HEK293T (cell line): ENCODE measurements around the gene ATF5.

ENCODE experiments used
- BHLHE40 ChIP-seq: fragments of 450-650 bp; IDR thresholded peaks from 2 replicates; pipeline ENCODE4 v1.6.1; 2016; ENCODE audit warnings: mild to moderate bottlenecking, moderate library complexity, borderline replicate concordance
- CTBP1 ChIP-seq: fragments of 450-650 bp; IDR thresholded peaks from 2 replicates; pipeline ENCODE4 v1.6.1; 2016; ENCODE audit warnings: borderline replicate concordance
- FOXA1 ChIP-seq: fragments of 450-650 bp; IDR thresholded peaks from 2 replicates; pipeline ENCODE4 v1.6.1; 2016; ENCODE audit warnings: mild to moderate bottlenecking
- FOXK2 ChIP-seq: fragments of 450-650 bp; IDR thresholded peaks from 2 replicates; pipeline ENCODE4 v1.6.1; 2016; ENCODE audit warnings: mild to moderate bottlenecking
- FOXM1 ChIP-seq: fragments of 450-650 bp; IDR thresholded peaks from 2 replicates; pipeline ENCODE4 v1.6.1; 2017; ENCODE audit warnings: mild to moderate bottlenecking, borderline replicate concordance
- HDGF ChIP-seq: fragments of 450-650 bp; IDR thresholded peaks from 2 replicates; pipeline ENCODE4 v1.6.1; 2017; ENCODE audit warnings: antibody characterized with exemption, borderline replicate concordance
- L3MBTL2 ChIP-seq: fragments of 450-650 bp; conservative IDR thresholded peaks from 2 replicates; pipeline ENCODE4 v1.6.1; 2016; ENCODE audit warnings: mild to moderate bottlenecking
- LEF1 ChIP-seq: fragments of 450-650 bp; IDR thresholded peaks from 2 replicates; pipeline ENCODE4 v1.6.1; 2017; ENCODE audit warnings: mild to moderate bottlenecking, borderline replicate concordance
- NFRKB ChIP-seq: fragments of 450-650 bp; IDR thresholded peaks from 2 replicates; pipeline ENCODE4 v1.6.1; 2016; ENCODE audit warnings: mild to moderate bottlenecking, moderate library complexity
- SP1 ChIP-seq: fragments of 450-650 bp; IDR thresholded peaks from 2 replicates; pipeline ENCODE4 v1.6.1; 2017
- SUZ12 ChIP-seq: fragments of 450-650 bp; IDR thresholded peaks from 2 replicates; pipeline ENCODE4 v1.6.1; 2016; ENCODE audit warnings: mild to moderate bottlenecking
- TARDBP ChIP-seq: fragments of 450-650 bp; IDR thresholded peaks from 2 replicates; pipeline ENCODE4 v1.6.1; 2016
- ZNF384 ChIP-seq: fragments of 450-650 bp; IDR thresholded peaks from 2 replicates; pipeline ENCODE4 v1.6.1; 2016
- TF ChIP-seq, protein P1 (sequence below): fragments of 450-650 bp; IDR thresholded peaks from 2 replicates; pipeline ENCODE4 v1.6.1; 2016

GRCh38 chr19:49888510-49888824 is 40.5 kb upstream of the ATF5 start:
- TF ChIP-seq CTBP1 (no peak), FOXA1 (no peak), SUZ12 (no peak), SP1 (no peak), NFRKB (no peak), FOXM1 (no peak), BHLHE40 (no peak), TARDBP (no peak), ZNF384 (no peak), L3MBTL2 (no peak), FOXK2 (no peak), HDGF (no peak), LEF1 (no peak)
- TF ChIP-seq, protein P1, sequence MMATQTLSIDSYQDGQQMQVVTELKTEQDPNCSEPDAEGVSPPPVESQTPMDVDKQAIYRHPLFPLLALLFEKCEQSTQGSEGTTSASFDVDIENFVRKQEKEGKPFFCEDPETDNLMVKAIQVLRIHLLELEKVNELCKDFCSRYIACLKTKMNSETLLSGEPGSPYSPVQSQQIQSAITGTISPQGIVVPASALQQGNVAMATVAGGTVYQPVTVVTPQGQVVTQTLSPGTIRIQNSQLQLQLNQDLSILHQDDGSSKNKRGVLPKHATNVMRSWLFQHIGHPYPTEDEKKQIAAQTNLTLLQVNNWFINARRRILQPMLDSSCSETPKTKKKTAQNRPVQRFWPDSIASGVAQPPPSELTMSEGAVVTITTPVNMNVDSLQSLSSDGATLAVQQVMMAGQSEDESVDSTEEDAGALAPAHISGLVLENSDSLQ, result no peak
